H1 (cell line): ENCODE results near the gene IQCN.

Experiments used
- ASH2L ChIP-seq: fragments of 200-600, 300-600 bp; sonication (generic); IDR thresholded peaks from one replicate; pipeline ENCODE4 v1.7.1; 2017; ENCODE audit warnings: low read length
- BCL11A ChIP-seq, 2 experiments: IDR thresholded peaks; one replicate each; pipeline ENCODE4 v1.6.1; 2011; ENCODE audit warnings: low read depth in 2 of 2, low read length in 2 of 2, mild to moderate bottlenecking in 2 of 2
- CHD2 ChIP-seq: IDR thresholded peaks from 2 replicates; pipeline ENCODE4 v1.6.1; 2012; ENCODE audit warnings: low read length, improper control_type of control experiment
- CTCF ChIP-seq, 3 experiments: IDR thresholded peaks; 1 replicate in 2 of 3; 2 replicates in 1 of 3; pipeline versions ENCODE4 v1.5.1 to v1.6.1; 2011; ENCODE audit warnings: low read length in 3 of 3, mild to moderate bottlenecking in 3 of 3, inconsistent platforms in 2 of 3, low read depth in 1 of 3, moderate library complexity in 1 of 3; ENCODE audit not compliant: insufficient read depth in 1 of 3; ENCODE audit errors: control extremely low read depth in 1 of 3
- EZH2 ChIP-seq: fragments of 200-600 bp; sonication (generic); IDR thresholded peaks from 2 replicates; pipeline ENCODE4 v1.7.1; 2012; ENCODE audit warnings: low read depth, mild to moderate bottlenecking, moderate library complexity, low read length, inconsistent platforms; ENCODE audit not compliant: severe bottlenecking
- JUN ChIP-seq: IDR thresholded peaks from 2 replicates; pipeline ENCODE4 v1.6.1; 2011; ENCODE audit warnings: low read depth, mild to moderate bottlenecking, improper control_type of control experiment, low read length
- JUND ChIP-seq: IDR thresholded peaks from 2 replicates; pipeline ENCODE4 v1.6.1; 2011; ENCODE audit warnings: mild to moderate bottlenecking, improper control_type of control experiment, low read length
- MAX ChIP-seq: IDR thresholded peaks from 2 replicates; pipeline ENCODE4 v1.6.1; 2012; ENCODE audit warnings: inconsistent platforms
- POLR2A ChIP-seq, 2 experiments: IDR thresholded peaks; 1 replicate in 1 of 2; 2 replicates in 1 of 2; pipeline ENCODE4 v1.6.1; 2011; ENCODE audit warnings: low read depth in 2 of 2, low read length in 2 of 2, mild to moderate bottlenecking in 2 of 2; ENCODE audit errors: control extremely low read depth in 1 of 2
- RAD21 ChIP-seq, 2 experiments: IDR thresholded peaks in 1 of 2; conservative IDR thresholded peaks in 1 of 2; 2 replicates each; pipeline ENCODE4 v1.6.1; 2011; ENCODE audit warnings: low read depth in 2 of 2, low read length in 2 of 2, improper control_type of control experiment in 1 of 2, inconsistent platforms in 1 of 2, mild to moderate bottlenecking in 1 of 2, moderate library complexity in 1 of 2
- RXRA ChIP-seq: IDR thresholded peaks from 2 replicates; pipeline ENCODE4 v1.6.1; 2011; ENCODE audit warnings: low read depth, mild to moderate bottlenecking, low read length, moderate library complexity; ENCODE audit not compliant: insufficient read depth
- TAF1 ChIP-seq: IDR thresholded peaks from 2 replicates; pipeline ENCODE4 v1.6.1; 2011; ENCODE audit warnings: mild to moderate bottlenecking, low read depth, low read length

GRCh38 chr19:18264137-18264854 lies 10.0 kb downstream of the IQCN start:
- TF ChIP-seq POLR2A (IDR thresholded peaks at IDR 0.05; ENCODE audit: control extremely low read depth in 1 of 2, low read depth in 2 of 2, low read length in 2 of 2) (no peak), CHD2 (no peak), CTCF (IDR thresholded peaks at IDR 0.05; ENCODE audit: control extremely low read depth in 1 of 3, insufficient read depth in 1 of 3, low read depth in 1 of 3, low read length in 3 of 3) (no peak), TAF1 (no peak), RAD21 (IDR thresholded peaks at IDR 0.05 in 1 of 2, conservative IDR thresholded peaks at IDR 0.05 in 1 of 2; ENCODE audit: low read depth in 2 of 2, low read length in 2 of 2) (no peak), JUN (no peak), ASH2L (no peak), MAX (no peak), BCL11A (IDR thresholded peaks at IDR 0.05; ENCODE audit: low read depth in 2 of 2, low read length in 2 of 2) (no peak), JUND (no peak), EZH2 (no peak), RXRA (no peak)
